ENCODE results near the gene ATP5IF1. TPM values are rescaled to one million over a fixed set of nuclear protein-coding genes. Genes with fewer than 3 reads are reported as not detected.

Gene ATP5IF1
- polyA plus RNA-seq, 10 donors = 69.0 to 104 (median 76.6) TPM

GRCh38 chr1:28232558-28233263 lies 3.2 kb upstream of the ATP5IF1 start, which contains the start of gene DNAJC8:
TSS of gene DNAJC8 (minus strand) at chr1:28233029. CDS start at chr1:28232998, 31 bp downstream.
- DNase-seq = peak; percentile 86 to 97 (median 94)

GRCh38 chr1:28233264-28233606 lies 2.7 kb upstream of the ATP5IF1 start:
- no peak for DNase-seq

- DNase-seq = no peak
Measured at GRCh38 chr1:28236656-28237322, 865 bp downstream of the ATP5IF1 start.

- no peak for DNase-seq
Measured at GRCh38 chr1:28239004-28239403, 3.1 kb downstream of the ATP5IF1 start.

- DNase-seq = no peak
Measured at GRCh38 chr1:28240024-28240423, 4.1 kb downstream of the ATP5IF1 start.

GRCh38 chr1:28241638-28242241 lies 5.8 kb downstream of the ATP5IF1 start:
- DNase-seq = no peak

- DNase-seq = no peak
Measured at GRCh38 chr1:28243685-28244311, 7.9 kb downstream of the ATP5IF1 start.

DNA sequence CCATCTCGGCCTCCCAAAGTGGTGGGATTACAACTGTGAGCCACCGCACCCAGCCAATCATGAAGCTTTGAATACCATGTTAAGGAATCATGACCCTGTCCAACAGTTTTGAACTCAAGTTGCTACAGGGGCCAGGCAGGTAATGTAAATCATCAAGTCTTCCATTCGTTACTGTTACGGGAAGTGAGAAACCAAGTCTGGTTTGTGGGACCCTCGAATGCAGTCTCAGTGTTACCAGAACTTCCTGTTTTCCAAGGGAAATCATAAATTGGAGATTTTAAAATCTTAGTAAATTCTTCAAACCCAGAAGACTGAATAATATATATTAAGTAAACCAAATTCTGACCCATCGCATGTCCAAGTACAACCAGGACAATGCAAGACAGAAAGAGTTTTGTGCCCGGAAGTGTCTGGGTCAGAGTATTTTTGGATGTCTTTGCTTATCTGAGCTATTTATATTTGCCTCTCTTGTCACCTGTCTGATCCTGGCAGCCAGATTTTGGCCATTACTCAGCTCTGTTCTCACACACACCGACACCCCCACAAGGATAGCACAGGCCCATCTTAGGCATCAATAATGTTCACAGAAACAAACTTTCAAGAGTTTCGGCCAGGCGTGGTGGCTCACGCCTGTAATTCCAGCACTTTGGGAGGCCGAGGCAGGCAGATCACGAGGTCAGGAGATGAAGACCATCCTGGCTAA lies 8.8 kb downstream of the ATP5IF1 start:
- peak in 1 of 3 donors; percentile 16 for DNase-seq

GRCh38 chr1:28246427-28246832 lies 10.5 kb downstream of the ATP5IF1 start:
- peak in 2 of 3 donors; percentile 30 to 73 for DNase-seq

DNA sequence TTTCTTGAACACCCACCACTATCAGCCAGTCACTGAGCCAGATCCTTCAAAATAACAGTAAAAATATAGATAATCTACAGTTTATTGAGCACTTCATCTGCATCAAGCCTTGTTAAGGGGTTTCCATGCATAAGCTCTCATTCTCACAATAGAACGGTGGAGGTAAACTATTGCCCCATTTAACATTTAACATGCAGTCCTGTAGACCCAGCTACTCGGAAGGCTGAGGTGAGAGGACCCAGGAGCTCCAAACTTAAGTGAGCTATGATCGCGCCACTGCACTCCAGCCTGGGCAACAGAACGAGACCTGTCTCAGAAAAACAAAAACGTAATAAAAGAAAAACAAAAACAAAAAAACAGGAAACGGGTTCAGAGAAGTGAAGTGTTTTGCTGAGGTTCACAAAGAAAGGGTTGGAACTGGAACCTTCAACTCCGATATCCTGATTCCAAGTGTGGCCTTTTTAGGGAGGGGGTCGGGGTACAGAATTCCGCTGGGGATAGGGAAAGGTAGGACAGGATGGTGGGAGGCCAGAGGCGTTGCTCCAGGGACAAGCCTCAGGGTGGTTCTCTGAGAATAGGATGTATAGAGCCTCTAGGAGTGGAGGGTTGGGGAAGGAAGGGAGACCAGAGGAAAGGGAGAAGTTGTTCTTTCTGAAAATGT lies 11.8 kb downstream of the ATP5IF1 start:
- peak in 2 of 3 donors; percentile 7 to 39 for DNase-seq

- peak; percentile 69 to 89 (median 82) for DNase-seq
Measured at GRCh38 chr1:28248273-28249012, 12.5 kb downstream of the ATP5IF1 start.

DNA sequence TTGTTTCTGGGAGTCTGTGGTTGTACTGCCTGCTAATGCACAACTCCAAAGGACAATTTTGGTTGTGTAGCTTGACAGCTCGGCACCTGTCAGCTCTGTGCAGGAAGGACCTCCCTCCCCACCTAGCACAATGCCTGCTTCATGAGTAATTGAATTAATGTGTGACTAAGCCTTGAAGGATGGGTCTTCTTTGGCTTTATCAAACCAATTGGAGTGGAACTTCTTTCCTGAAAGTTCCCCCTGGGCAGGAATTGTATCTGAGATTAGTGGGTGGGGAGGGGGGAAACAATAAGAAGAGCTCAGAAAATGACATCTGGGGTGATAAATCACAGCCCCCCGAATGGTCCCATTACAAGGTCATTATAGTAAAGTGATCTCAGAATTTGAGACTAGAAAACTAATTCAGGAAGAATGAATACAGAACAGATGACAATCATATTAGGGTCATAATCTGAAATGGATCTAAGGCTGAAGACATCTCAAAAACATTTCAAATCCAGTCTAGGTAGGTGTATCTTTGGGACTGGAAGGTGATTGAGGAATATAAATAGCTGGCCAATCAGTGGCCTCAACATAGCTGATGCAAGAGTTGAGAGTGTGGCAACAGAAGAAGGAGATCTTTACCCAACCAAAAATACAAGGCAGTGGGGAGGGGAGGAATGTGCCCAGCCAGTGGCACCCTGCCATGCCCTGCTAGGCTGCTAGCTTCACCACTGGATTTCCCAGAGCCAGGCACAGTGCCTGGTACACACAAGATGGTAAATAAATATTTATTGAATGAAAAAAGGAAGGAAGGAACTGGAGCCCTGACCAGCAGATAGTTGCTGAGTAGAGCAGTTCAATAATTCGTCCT lies 13.3 kb downstream of the ATP5IF1 start:
- no peak for DNase-seq

GRCh38 chr1:28249866-28250295 lies 14.0 kb downstream of the ATP5IF1 start:
- DNase-seq = no peak

DNA sequence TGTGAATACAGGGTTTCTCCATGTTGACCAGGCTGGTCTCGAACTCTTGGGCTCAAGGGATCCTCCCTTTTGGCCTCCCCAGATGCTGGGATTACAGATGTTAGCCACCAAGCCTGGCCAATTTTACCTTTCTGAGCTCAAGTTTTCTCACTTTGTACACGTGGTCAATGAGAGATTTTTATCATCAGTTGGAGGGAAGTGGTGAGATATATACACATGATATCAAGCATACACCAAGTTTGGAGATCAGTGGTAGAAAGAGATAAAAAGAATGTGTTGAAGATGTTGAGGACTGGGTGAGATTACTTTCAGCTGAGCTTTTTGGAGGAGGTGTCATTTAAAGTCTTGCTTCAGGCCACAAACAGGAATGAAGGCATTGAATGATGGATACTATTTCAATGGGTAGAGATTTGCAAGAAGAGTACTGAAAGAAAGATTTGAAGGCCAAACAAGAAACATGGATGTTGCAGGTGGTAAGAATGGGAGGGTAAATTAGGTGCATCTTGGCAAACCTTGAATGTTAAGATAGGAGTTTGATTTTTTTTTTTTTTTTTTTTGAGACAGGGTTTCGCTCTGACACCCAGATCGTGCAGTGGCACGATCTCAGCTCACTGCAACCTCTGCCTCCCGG lies 20.4 kb downstream of the ATP5IF1 start:
- DNase-seq = no peak

GRCh38 chr1:28257736-28258135 lies 21.8 kb downstream of the ATP5IF1 start:
- DNase-seq = no peak

- no peak for DNase-seq
Measured at GRCh38 chr1:28258628-28259251, 22.8 kb downstream of the ATP5IF1 start.

DNA sequence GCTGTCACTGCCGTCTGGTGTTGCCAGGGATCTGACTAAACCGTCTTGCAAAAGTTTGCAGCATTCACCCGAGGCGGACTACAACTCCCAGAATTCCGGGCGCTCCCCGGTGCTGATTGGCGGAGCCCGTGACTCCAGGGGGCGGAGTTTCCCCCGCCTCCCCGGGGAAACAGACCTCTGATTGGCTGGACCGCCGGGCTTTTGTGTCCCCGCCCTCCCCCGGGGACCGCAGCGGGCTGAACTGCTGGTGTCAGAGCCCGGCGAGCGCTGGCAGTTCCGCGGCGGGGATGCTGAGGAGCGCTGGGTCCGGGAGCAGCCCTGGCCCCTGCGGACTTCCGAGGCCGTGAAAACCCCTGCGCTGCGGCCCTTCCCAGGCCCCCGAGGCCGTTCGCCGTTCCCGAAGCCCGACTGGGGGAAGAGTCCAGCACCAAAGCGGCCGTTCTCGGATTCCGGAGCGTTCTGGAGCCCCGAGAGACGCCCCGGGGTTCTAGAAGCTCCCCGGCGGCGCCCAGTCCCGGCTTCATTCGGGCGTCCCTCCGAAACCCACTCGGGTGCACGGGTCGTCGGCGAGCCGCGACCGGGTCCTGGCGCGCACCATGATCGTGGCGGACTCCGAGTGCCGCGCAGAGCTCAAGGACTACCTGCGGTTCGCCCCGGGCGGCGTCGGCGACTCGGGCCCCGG lies 23.5 kb downstream of the ATP5IF1 start, which contains the start of gene SESN2:
Gene SESN2 (plus strand): TSS at position 267 of the 682 bp plus-strand sequence. CDS start 330 bp downstream, at position 597.
- peak; percentile 99 for DNase-seq
